OCI-LY7 (cell line): ENCODE data around the gene CPTP. TPM values are rescaled to one million over a fixed set of nuclear protein-coding genes. Genes with fewer than 3 reads are reported as not detected.

Experiments used
- BruUV-seq: library from RNA; stranded (reverse); fragments of 400-500 nt; replicated peaks from 2 replicates; lab custom pipeline; 2021; lab: Mats Ljungman, UMichigan
- CTCF ChIA-PET: fragments of 300-600 bp; sonication (Branson Sonifier 250); formaldehyde crosslinking; loops from one replicate; lab custom pipeline; 2022; ENCODE audit warnings: antibody characterized with exemption; ENCODE audit not compliant: unreplicated experiment; lab: Charles Lee
- POLR2A ChIA-PET: fragments of 300-600 bp; sonication (Branson Sonifier 250); formaldehyde crosslinking; loops from one replicate; lab custom pipeline; 2022; ENCODE audit warnings: antibody characterized with exemption; lab: Charles Lee
- DNase-seq: peaks from one replicate; pipeline ENCODE4 v3.0.0-alpha.2; 2015; ENCODE audit warnings: low spot score
- H2AFZ ChIP-seq: fragments of 200-600 bp; sonication (generic), shearing (Covaris generic); 2 replicates; pipeline ENCODE4 v1.6.1; 2014; ENCODE audit warnings: mild to moderate bottlenecking, antibody characterized with exemption, low read length, moderate library complexity
- H3K27ac ChIP-seq: fragments of 200-600 bp; sonication (generic); 2 replicates; pipeline ENCODE4 v1.5.1; 2014; ENCODE audit warnings: mixed run types, low read depth, mild to moderate bottlenecking, moderate library complexity, low read length, inconsistent platforms; ENCODE audit not compliant: poor library complexity, severe bottlenecking
- H3K36me3 ChIP-seq: fragments of 200-600 bp; sonication (generic); 2 replicates; pipeline ENCODE4 v1.6.1; 2014; ENCODE audit warnings: mild to moderate bottlenecking, antibody characterized with exemption, low read length, moderate library complexity, mixed read lengths; ENCODE audit not compliant: insufficient read depth
- H3K4me1 ChIP-seq: fragments of 200-600 bp; sonication (generic); 2 replicates; pipeline ENCODE4 v1.5.1; 2014; ENCODE audit warnings: mild to moderate bottlenecking, low read length; ENCODE audit not compliant: insufficient read depth, poor library complexity, severe bottlenecking
- H3K4me2 ChIP-seq: fragments of 200-600 bp; sonication (generic); 2 replicates; pipeline ENCODE4 v1.6.1; 2014; ENCODE audit warnings: mild to moderate bottlenecking, low read length
- H3K4me3 ChIP-seq: fragments of 200-600 bp; sonication (generic); 2 replicates; pipeline ENCODE4 v1.5.1; 2014; ENCODE audit warnings: mild to moderate bottlenecking, low read depth, low read length; ENCODE audit not compliant: poor library complexity, severe bottlenecking
- H3K79me2 ChIP-seq: fragments of 200-600 bp; sonication (generic); 2 replicates; pipeline ENCODE4 v1.6.1; 2016; ENCODE audit warnings: low read depth, mild to moderate bottlenecking, low read length, moderate library complexity, mixed read lengths; ENCODE audit not compliant: insufficient read depth
- H3K9me2 ChIP-seq: fragments of 200-600 bp; sonication (generic); 2 replicates; pipeline ENCODE4 v1.6.1; 2016; ENCODE audit warnings: mild to moderate bottlenecking, low read length, mixed read lengths; ENCODE audit not compliant: insufficient read depth
- H3K9me3 ChIP-seq: fragments of 200-600 bp; sonication (generic); 2 replicates; pipeline ENCODE4 v1.6.1; 2014; ENCODE audit warnings: mild to moderate bottlenecking, mixed run types, low read length, mixed read lengths
- H4K20me1 ChIP-seq: fragments of 200-600 bp; sonication (generic); 2 replicates; pipeline ENCODE4 v1.6.1; 2014; ENCODE audit warnings: mild to moderate bottlenecking, antibody characterized with exemption, low read length, moderate library complexity, mixed read lengths; ENCODE audit not compliant: insufficient read depth
- EZH2phosphoT487 ChIP-seq: fragments of 200-600 bp; sonication (generic); IDR thresholded peaks from 2 replicates; pipeline ENCODE4 v1.6.1; 2018; ENCODE audit warnings: low read depth, borderline replicate concordance, mild to moderate bottlenecking, mixed run types, antibody characterized with exemption, low read length, moderate library complexity, mixed read lengths
- intact Hi-C: fragments of 100-400 bp; cut with micrococcal nuclease; formaldehyde crosslinking; loops from one replicate; pipeline ENCODE4 v1.10.0; 2022; ENCODE audit not compliant: unreplicated experiment
- microRNA-seq: library from miRNA; unstranded; fragments of <30 nt; microRNA quantifications from one replicate; pipeline ENCODE4 v1.2.0, GENCODE V29; 2022; ENCODE audit warnings: borderline replicate concordance
- small RNA-seq: library from RNA; depleted of rRNA; stranded (forward); fragments of <200 nt; gene quantifications from one replicate; pipeline ENCODE3, GENCODE V24; 2014
- total RNA-seq, 2 experiments: library from RNA; depleted of rRNA in 1 of 2; stranded (reverse); fragments of >200 nt in 1 of 2; shearing (Covaris generic) in 1 of 2; gene quantifications; 2 replicates each; pipeline ENCODE4 v1.2.3, GENCODE V29; 2014 to 2022
- TF ChIP-seq, protein P1 (sequence below): fragments of 200-600 bp; sonication (generic); conservative IDR thresholded peaks from 2 replicates; pipeline ENCODE4 v1.5.1; 2014; ENCODE audit warnings: mild to moderate bottlenecking, antibody characterized with exemption, low read length, moderate library complexity, mixed read lengths

The CPTP gene
- total RNA-seq, 2 experiments from 2014 or later: 16.6 to 20.6 TPM

DNA sequence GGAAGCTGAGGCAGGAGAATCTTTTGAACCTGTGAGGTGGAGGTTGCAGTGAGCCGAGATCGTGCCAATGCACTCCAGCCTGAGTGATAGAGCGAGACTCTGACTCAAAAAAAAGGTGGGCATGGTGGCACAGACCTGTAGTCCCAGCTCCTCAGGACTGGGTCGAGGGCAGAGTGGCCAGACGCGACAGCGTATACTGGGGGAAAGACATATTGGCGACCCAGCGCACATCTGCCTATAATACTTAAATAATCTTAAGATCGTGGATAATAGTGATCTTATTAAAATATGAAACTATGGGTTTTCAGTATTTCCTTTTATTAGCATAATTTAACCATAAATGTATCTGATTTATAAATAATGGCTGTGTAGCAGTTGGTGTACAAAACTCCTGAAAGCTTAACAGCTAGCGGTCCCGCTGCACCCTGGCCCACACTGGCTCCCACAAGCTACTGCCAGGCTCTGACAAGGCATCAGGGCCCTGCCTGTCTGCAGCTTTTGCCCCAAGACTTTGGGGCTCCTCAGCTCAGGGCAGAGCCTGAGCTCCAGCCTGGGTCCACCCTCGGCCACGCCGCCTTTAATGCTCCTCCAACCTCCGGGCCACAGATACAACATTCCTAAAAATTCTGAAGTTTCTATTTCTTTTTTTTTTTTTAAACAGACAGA, 53.1 kb downstream of the CPTP start:
- no peak for TF ChIP-seq EZH2phosphoT487
- TF ChIP-seq, protein P1, sequence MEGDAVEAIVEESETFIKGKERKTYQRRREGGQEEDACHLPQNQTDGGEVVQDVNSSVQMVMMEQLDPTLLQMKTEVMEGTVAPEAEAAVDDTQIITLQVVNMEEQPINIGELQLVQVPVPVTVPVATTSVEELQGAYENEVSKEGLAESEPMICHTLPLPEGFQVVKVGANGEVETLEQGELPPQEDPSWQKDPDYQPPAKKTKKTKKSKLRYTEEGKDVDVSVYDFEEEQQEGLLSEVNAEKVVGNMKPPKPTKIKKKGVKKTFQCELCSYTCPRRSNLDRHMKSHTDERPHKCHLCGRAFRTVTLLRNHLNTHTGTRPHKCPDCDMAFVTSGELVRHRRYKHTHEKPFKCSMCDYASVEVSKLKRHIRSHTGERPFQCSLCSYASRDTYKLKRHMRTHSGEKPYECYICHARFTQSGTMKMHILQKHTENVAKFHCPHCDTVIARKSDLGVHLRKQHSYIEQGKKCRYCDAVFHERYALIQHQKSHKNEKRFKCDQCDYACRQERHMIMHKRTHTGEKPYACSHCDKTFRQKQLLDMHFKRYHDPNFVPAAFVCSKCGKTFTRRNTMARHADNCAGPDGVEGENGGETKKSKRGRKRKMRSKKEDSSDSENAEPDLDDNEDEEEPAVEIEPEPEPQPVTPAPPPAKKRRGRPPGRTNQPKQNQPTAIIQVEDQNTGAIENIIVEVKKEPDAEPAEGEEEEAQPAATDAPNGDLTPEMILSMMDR: no peak
- Histone ChIP-seq H3K4me2 (no peak overlapping the region), H3K9me3 (no peaks in the 10 kb centered on the region), H2AFZ (no peak overlapping the region), H3K36me3 (peaks cover 47% of the 10 kb centered on the region), H3K79me2 (peaks cover 30% of the 10 kb centered on the region), H3K4me1 (peaks cover 27% of the 10 kb centered on the region), H3K4me3 (no peak overlapping the region), H3K9me2 (no peaks in the 10 kb centered on the region), H3K27ac (no peak overlapping the region), H4K20me1 (no peaks in the 10 kb centered on the region)
- no peak for DNase-seq
- BruUV-seq: no TSS peak
- POLR2A ChIA-PET: interaction anchor here (0.5 to 0.8 kb wide), 3 partner anchors 9 to 735 kb away, joined by 3 read pairs; no protein-coding TSS in a partner anchor
- intact Hi-C loops: no loop called here
- CTCF ChIA-PET: interaction anchor here (0.9 kb wide), 1 partner anchor 21 kb away, joined by 3 read pairs; the partner anchor contains the start of gene CCNL2

Small RNAs within 50 kb of the gene (microRNA-seq; reads per million reads assigned to microRNA genes)
- gene MIR6726 (2.3 reads per million), gene MIR6727 (6.8 reads per million), gene MIR6808 (not detected)

Small RNAs within 50 kb of the gene (small RNA-seq; reads per million reads assigned to genes)
- gene MIR6726: not detected

Other genes with a start within 250 kb of the CPTP start
- gene C1orf159, start 208.7 kb upstream of the CPTP start, total RNA-seq (2014; rRNA removed; shearing (Covaris generic)): 13.1 and 27.6 TPM in 2 replicates
- gene C1orf159, start 208.7 kb upstream of the CPTP start, total RNA-seq (2022): 24.1 and 24.5 TPM in 2 replicates
- not detected in 2 replicates for gene TTLL10, start 150.9 kb upstream of the CPTP start, total RNA-seq (2014; rRNA removed; shearing (Covaris generic))
- not detected in 2 replicates for gene TTLL10, start 150.9 kb upstream of the CPTP start, total RNA-seq (2022)
- not detected in 2 replicates for gene TNFRSF18, start 118.2 kb upstream of the CPTP start, total RNA-seq (2014; rRNA removed; shearing (Covaris generic))
- gene TNFRSF18, start 118.2 kb upstream of the CPTP start, total RNA-seq (2022): not detected in 2 replicates
- not detected in 2 replicates for gene TNFRSF4, start 110.6 kb upstream of the CPTP start, total RNA-seq (2014; rRNA removed; shearing (Covaris generic))
- 1.1 and 1.4 TPM in 2 replicates for gene TNFRSF4, start 110.6 kb upstream of the CPTP start, total RNA-seq (2022)
- gene SDF4, start 92.8 kb upstream of the CPTP start, total RNA-seq (2014; rRNA removed; shearing (Covaris generic)): 44.2 and 47.7 TPM in 2 replicates
- 82.8 and 85.7 TPM in 2 replicates for gene SDF4, start 92.8 kb upstream of the CPTP start, total RNA-seq (2022)
- gene B3GALT6, start 92.6 kb upstream of the CPTP start, total RNA-seq (2014; rRNA removed; shearing (Covaris generic)): 36.2 and 37.7 TPM in 2 replicates
- gene B3GALT6, start 92.6 kb upstream of the CPTP start, total RNA-seq (2022): 25.0 and 27.1 TPM in 2 replicates
- 0.49 and 1.8 TPM in 2 replicates for gene C1QTNF12, start 78.1 kb upstream of the CPTP start, total RNA-seq (2014; rRNA removed; shearing (Covaris generic))
- gene C1QTNF12, start 78.1 kb upstream of the CPTP start, total RNA-seq (2022): 6.1 and 7.0 TPM in 2 replicates
- gene UBE2J2, start 50.9 kb upstream of the CPTP start, total RNA-seq (2014; rRNA removed; shearing (Covaris generic)): 61.6 and 69.2 TPM in 2 replicates
- 87.0 and 88.7 TPM in 2 replicates for gene UBE2J2, start 50.9 kb upstream of the CPTP start, total RNA-seq (2022)
- 3.9 and 6.2 TPM in 2 replicates for gene SCNN1D, start 44.4 kb upstream of the CPTP start, total RNA-seq (2014; rRNA removed; shearing (Covaris generic))
- 11.3 and 12.7 TPM in 2 replicates for gene SCNN1D, start 44.4 kb upstream of the CPTP start, total RNA-seq (2022)
- gene ACAP3, start 16.9 kb upstream of the CPTP start, total RNA-seq (2014; rRNA removed; shearing (Covaris generic)): 26.3 and 26.8 TPM in 2 replicates
- 47.6 and 47.7 TPM in 2 replicates for gene ACAP3, start 16.9 kb upstream of the CPTP start, total RNA-seq (2022)
- gene PUSL1, start 16.2 kb upstream of the CPTP start, total RNA-seq (2014; rRNA removed; shearing (Covaris generic)): 41.8 and 57.1 TPM in 2 replicates
- gene PUSL1, start 16.2 kb upstream of the CPTP start, total RNA-seq (2022): 31.3 and 32.2 TPM in 2 replicates
- 128 and 142 TPM in 2 replicates for gene INTS11, start 142 bp upstream of the CPTP start, total RNA-seq (2014; rRNA removed; shearing (Covaris generic))
- gene INTS11, start 142 bp upstream of the CPTP start, total RNA-seq (2022): 146 and 162 TPM in 2 replicates
- gene TAS1R3, start 6.5 kb downstream of the CPTP start, total RNA-seq (2014; rRNA removed; shearing (Covaris generic)): 0.41 and 1.1 TPM in 2 replicates
- 0.99 and 1.2 TPM in 2 replicates for gene TAS1R3, start 6.5 kb downstream of the CPTP start, total RNA-seq (2022)
- 41.7 and 47.1 TPM in 2 replicates for gene DVL1, start 24.6 kb downstream of the CPTP start, total RNA-seq (2014; rRNA removed; shearing (Covaris generic))
- gene DVL1, start 24.6 kb downstream of the CPTP start, total RNA-seq (2022): 27.8 and 30.7 TPM in 2 replicates
- gene MXRA8, start 33.8 kb downstream of the CPTP start, total RNA-seq (2014; rRNA removed; shearing (Covaris generic)): not detected in 2 replicates
- gene MXRA8, start 33.8 kb downstream of the CPTP start, total RNA-seq (2022): not detected in 2 replicates
- gene AURKAIP1, start 50.4 kb downstream of the CPTP start, total RNA-seq (2014; rRNA removed; shearing (Covaris generic)): 156 and 163 TPM in 2 replicates
- 145 and 172 TPM in 2 replicates for gene AURKAIP1, start 50.4 kb downstream of the CPTP start, total RNA-seq (2022)
- 297 and 307 TPM in 2 replicates for gene CCNL2, start 74.5 kb downstream of the CPTP start, total RNA-seq (2014; rRNA removed; shearing (Covaris generic))
- 213 and 238 TPM in 2 replicates for gene CCNL2, start 74.5 kb downstream of the CPTP start, total RNA-seq (2022)
- 165 and 196 TPM in 2 replicates for gene MRPL20, start 82.5 kb downstream of the CPTP start, total RNA-seq (2014; rRNA removed; shearing (Covaris generic))
- 116 and 143 TPM in 2 replicates for gene MRPL20, start 82.5 kb downstream of the CPTP start, total RNA-seq (2022)
- not detected in 2 replicates for gene ANKRD65, start 96.5 kb downstream of the CPTP start, total RNA-seq (2014; rRNA removed; shearing (Covaris generic))
- gene ANKRD65, start 96.5 kb downstream of the CPTP start, total RNA-seq (2022): not detected in 2 replicates
- not detected in 2 replicates for gene VWA1, start 110.9 kb downstream of the CPTP start, total RNA-seq (2014; rRNA removed; shearing (Covaris generic))
- gene VWA1, start 110.9 kb downstream of the CPTP start, total RNA-seq (2022): not detected in 2 replicates
- gene ATAD3C, start 124.9 kb downstream of the CPTP start, total RNA-seq (2014; rRNA removed; shearing (Covaris generic)): 1.6 TPM in 1 of 2 replicates, not detected in the other
- gene ATAD3C, start 124.9 kb downstream of the CPTP start, total RNA-seq (2022): 2.1 and 3.0 TPM in 2 replicates
- gene ATAD3B, start 147.0 kb downstream of the CPTP start, total RNA-seq (2014; rRNA removed; shearing (Covaris generic)): 43.8 and 54.9 TPM in 2 replicates
- 54.3 and 62.4 TPM in 2 replicates for gene ATAD3B, start 147.0 kb downstream of the CPTP start, total RNA-seq (2022)
- gene ATAD3A, start 187.4 kb downstream of the CPTP start, total RNA-seq (2014; rRNA removed; shearing (Covaris generic)): 79.9 and 81.9 TPM in 2 replicates
- gene ATAD3A, start 187.4 kb downstream of the CPTP start, total RNA-seq (2022): 83.3 and 88.6 TPM in 2 replicates
- 0.64 and 0.76 TPM in 2 replicates for gene TMEM240, start 215.8 kb downstream of the CPTP start, total RNA-seq (2014; rRNA removed; shearing (Covaris generic))
- gene TMEM240, start 215.8 kb downstream of the CPTP start, total RNA-seq (2022): 2.1 and 2.7 TPM in 2 replicates